IPS-15b (cell line): ENCODE measurements around the gene NCLN.
"Not testable (repeated sequence)": the region's sequence is repeated elsewhere in the genome, so short reads cannot be mapped to it uniquely, and the experiment has no call there.

ENCODE experiments used
- H3K27me3 ChIP-seq: one replicate; pipeline ENCODE4 v1.6.1; 2013; ENCODE audit warnings: low read length; ENCODE audit not compliant: control insufficient read depth, insufficient read depth
- H3K36me3 ChIP-seq: one replicate; pipeline ENCODE4 v1.6.1; 2013; ENCODE audit warnings: low read length; ENCODE audit not compliant: control insufficient read depth, insufficient read depth
- H3K4me1 ChIP-seq: one replicate; pipeline ENCODE4 v1.6.1; 2013; ENCODE audit warnings: mild to moderate bottlenecking, low read length; ENCODE audit not compliant: control insufficient read depth, insufficient read depth
- H3K4me3 ChIP-seq: one replicate; pipeline ENCODE4 v1.5.1; 2013; ENCODE audit warnings: low read depth, low read length
- H3K9ac ChIP-seq: one replicate; pipeline ENCODE4 v1.6.1; 2013; ENCODE audit warnings: low read depth, mild to moderate bottlenecking, low read length
- H3K9me3 ChIP-seq: one replicate; pipeline ENCODE4 v1.6.1; 2013; ENCODE audit warnings: mild to moderate bottlenecking, low read length; ENCODE audit not compliant: control insufficient read depth, insufficient read depth

NCLN gene

GRCh38 chr19:3210347-3211017 lies 24.8 kb downstream of the NCLN start:
- peaks cover 15% of the 10 kb centered on the region for H3K36me3 ChIP-seq
- H3K9ac ChIP-seq, result no peak overlapping the region
- no peaks in the 10 kb centered on the region for H3K27me3 ChIP-seq
- no peaks in the 10 kb centered on the region for H3K9me3 ChIP-seq
- no peak overlapping the region for H3K4me3 ChIP-seq
- H3K4me1 ChIP-seq, result peaks cover 2% of the 10 kb centered on the region

GRCh38 chr19:3211191-3211590 lies 25.5 kb downstream of the NCLN start:
- no peaks in the 10 kb centered on the region for H3K9me3 ChIP-seq

GRCh38 chr19:3213159-3213558 lies 27.4 kb downstream of the NCLN start:
- Histone ChIP-seq H3K36me3 (no peaks in the 10 kb centered on the region), H3K4me1 (peaks cover 2% of the 10 kb centered on the region), H3K4me3 (no peak overlapping the region), H3K9me3 (no peaks in the 10 kb centered on the region), H3K9ac (no peak overlapping the region), H3K27me3 (no peaks in the 10 kb centered on the region)

More at GRCh38 chr19:3211191-3211590, 25.5 kb downstream of the NCLN start:
- Histone ChIP-seq H3K9ac (no peak overlapping the region), H3K27me3 (no peaks in the 10 kb centered on the region), H3K4me1 (peaks cover 2% of the 10 kb centered on the region), H3K36me3 (peaks cover 13% of the 10 kb centered on the region), H3K4me3 (no peak overlapping the region)

- H3K9ac ChIP-seq, result no peak overlapping the region
- H3K4me1 ChIP-seq, result no peaks in the 10 kb centered on the region
- H3K9me3 ChIP-seq, result no peaks in the 10 kb centered on the region
- no peaks in the 10 kb centered on the region for H3K36me3 ChIP-seq
- H3K27me3 ChIP-seq, result no peaks in the 10 kb centered on the region
- no peak overlapping the region for H3K4me3 ChIP-seq
Observed at GRCh38 chr19:3216874-3217273, 31.1 kb downstream of the NCLN start.

- Histone ChIP-seq H3K4me1 (no peaks in the 10 kb centered on the region), H3K36me3 (no peaks in the 10 kb centered on the region), H3K27me3 (no peaks in the 10 kb centered on the region), H3K9ac (no peak overlapping the region), H3K9me3 (no peaks in the 10 kb centered on the region), H3K4me3 (no peak overlapping the region)
Observed at GRCh38 chr19:3220576-3220975, 34.8 kb downstream of the NCLN start.

GRCh38 chr19:3221576-3221975 lies 35.8 kb downstream of the NCLN start:
- not testable (repeated sequence) for H3K9me3 ChIP-seq, H3K9ac ChIP-seq, H3K27me3 ChIP-seq, H3K4me1 ChIP-seq, H3K36me3 ChIP-seq, H3K4me3 ChIP-seq

- Histone ChIP-seq H3K9ac (no peak overlapping the region), H3K9me3 (no peaks in the 10 kb centered on the region), H3K4me3 (no peak overlapping the region), H3K27me3 (peaks cover 2% of the 10 kb centered on the region), H3K36me3 (no peaks in the 10 kb centered on the region), H3K4me1 (no peaks in the 10 kb centered on the region)
Observed at GRCh38 chr19:3222709-3223108, 37.0 kb downstream of the NCLN start.

- H3K4me3 ChIP-seq, result peak within 1 kb of the TSS; percentile 62
- H3K9ac ChIP-seq, result no peak within 1 kb of the TSS
- H3K36me3 ChIP-seq, result no peaks in the 10 kb centered on the region
- H3K9me3 ChIP-seq, result no peaks in the 10 kb centered on the region
- H3K4me1 ChIP-seq, result peaks cover 6% of the 10 kb centered on the region
- peaks cover 2% of the 10 kb centered on the region for H3K27me3 ChIP-seq
Observed at GRCh38 chr19:3224346-3225168, 38.8 kb downstream of the NCLN start, which contains the start of gene CELF5. Gene CELF5 (plus strand): TSS chr19:3224661. CDS start chr19:3224740, 79 bp downstream.

- H3K9me3 ChIP-seq, result no peaks in the 10 kb centered on the region
- no peaks in the 10 kb centered on the region for H3K36me3 ChIP-seq
- H3K27me3 ChIP-seq, result peaks cover 2% of the 10 kb centered on the region
- peak overlapping the region; percentile 45 for H3K4me3 ChIP-seq
- no peak overlapping the region for H3K9ac ChIP-seq
- H3K4me1 ChIP-seq, result peaks cover 6% of the 10 kb centered on the region
Observed at GRCh38 chr19:3225169-3225485, 39.4 kb downstream of the NCLN start.

- Histone ChIP-seq H3K36me3 (no peaks in the 10 kb centered on the region), H3K4me1 (peaks cover 6% of the 10 kb centered on the region), H3K9ac (no peak overlapping the region), H3K27me3 (peaks cover 2% of the 10 kb centered on the region), H3K9me3 (no peaks in the 10 kb centered on the region), H3K4me3 (peak overlapping the region; percentile 45)
Observed at GRCh38 chr19:3225677-3226093, 40.0 kb downstream of the NCLN start.

GRCh38 chr19:3227054-3227626 lies 41.4 kb downstream of the NCLN start:
- H3K9ac ChIP-seq, result no peak overlapping the region

GRCh38 chr19:3229346-3229743 lies 43.6 kb downstream of the NCLN start:
- peaks cover 6% of the 10 kb centered on the region for H3K4me1 ChIP-seq

More at GRCh38 chr19:3227054-3227626, 41.4 kb downstream of the NCLN start:
- Histone ChIP-seq H3K9me3 (no peaks in the 10 kb centered on the region), H3K36me3 (no peaks in the 10 kb centered on the region), H3K27me3 (peaks cover 2% of the 10 kb centered on the region), H3K4me3 (no peak overlapping the region), H3K4me1 (peaks cover 6% of the 10 kb centered on the region)

More at GRCh38 chr19:3229346-3229743, 43.6 kb downstream of the NCLN start:
- Histone ChIP-seq H3K4me3 (no peak overlapping the region), H3K36me3 (no peaks in the 10 kb centered on the region), H3K9ac (no peak overlapping the region), H3K9me3 (no peaks in the 10 kb centered on the region), H3K27me3 (peaks cover 2% of the 10 kb centered on the region)
